Measurements from ENCODE around the gene SMPX. TPM values are rescaled to one million over a fixed set of nuclear protein-coding genes. Genes with fewer than 3 reads are reported as not detected.
"Not testable (repeated sequence)": the region's sequence is repeated elsewhere in the genome, so short reads cannot be mapped to it uniquely, and the experiment has no call there.

Gene SMPX
- total RNA-seq: not detected

DNA sequence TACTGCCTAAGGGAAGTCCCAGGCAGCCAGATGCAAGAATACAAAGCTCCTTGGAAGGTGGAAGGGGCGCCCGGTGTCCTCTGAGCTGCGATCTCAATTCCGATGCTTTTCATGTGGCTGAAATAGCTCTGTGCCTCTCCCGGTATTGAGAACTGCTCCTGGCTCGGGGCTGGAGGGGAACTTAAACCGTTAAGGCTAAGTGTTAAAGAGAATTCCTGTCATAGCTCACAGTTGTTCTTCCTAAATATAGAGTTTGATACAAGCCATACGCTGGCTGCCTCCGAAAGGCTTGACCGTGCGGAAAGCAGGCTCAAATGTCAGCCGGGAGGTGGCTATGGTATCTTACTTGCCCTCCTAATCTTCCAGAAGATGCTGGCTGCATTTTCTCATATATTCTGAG lies at the start of gene SMPX:
SMPX (minus strand) TSS at position 157 of the 400 bp plus-strand sequence. CDS start 3,826 bp downstream, outside the sequence.
- Mint-ChIP-seq H3K9me3 (no peaks in the 10 kb centered on the region), H3K36me3 (no peaks in the 10 kb centered on the region), H3K27ac (no peak within 1 kb of the TSS)
- ATAC-seq (no peak), DNase-seq (ENCODE audit: low spot score in 2 of 2) (no peak)

- DNase-seq (ENCODE audit: low spot score in 2 of 2) (no peak), ATAC-seq (no peak)
- H3K27ac Mint-ChIP-seq: no peak overlapping the region
- H3K36me3 Mint-ChIP-seq: no peaks in the 10 kb centered on the region
- no peaks in the 10 kb centered on the region for H3K9me3 Mint-ChIP-seq
Observed at GRCh38 chrX:21806691-21807090, 48.8 kb upstream of the SMPX start.

DNA sequence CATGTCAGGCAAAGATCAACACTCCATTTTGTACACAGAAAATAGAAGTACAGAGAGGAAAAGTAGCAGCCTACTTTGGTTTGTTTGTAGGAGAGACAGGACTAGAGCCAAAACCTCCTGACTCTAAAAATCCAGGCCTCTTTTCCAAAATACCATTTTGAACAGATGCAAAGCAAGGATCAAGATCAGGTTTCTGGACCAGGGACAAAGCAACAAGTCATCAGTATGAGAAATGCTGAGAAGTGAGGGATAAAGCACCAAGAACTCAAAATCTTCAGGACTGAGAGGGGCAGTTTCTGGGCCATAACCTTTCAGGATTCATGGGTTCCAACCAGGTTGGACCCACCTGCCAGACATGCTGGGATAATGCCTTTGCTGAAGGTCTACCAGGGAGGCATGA lies 44.9 kb upstream of the SMPX start:
- Mint-ChIP-seq H3K9me3 (no peaks in the 10 kb centered on the region), H3K27ac (no peak overlapping the region), H3K36me3 (no peaks in the 10 kb centered on the region)
- DNase-seq (ENCODE audit: low spot score in 2 of 2) (no peak), ATAC-seq (no peak)

GRCh38 chrX:21802054-21802670 lies 44.2 kb upstream of the SMPX start:
- DNase-seq (ENCODE audit: low spot score in 2 of 2) (no peak), ATAC-seq (no peak)
- no peaks in the 10 kb centered on the region for H3K9me3 Mint-ChIP-seq
- no peak overlapping the region for H3K27ac Mint-ChIP-seq
- no peaks in the 10 kb centered on the region for H3K36me3 Mint-ChIP-seq

DNA sequence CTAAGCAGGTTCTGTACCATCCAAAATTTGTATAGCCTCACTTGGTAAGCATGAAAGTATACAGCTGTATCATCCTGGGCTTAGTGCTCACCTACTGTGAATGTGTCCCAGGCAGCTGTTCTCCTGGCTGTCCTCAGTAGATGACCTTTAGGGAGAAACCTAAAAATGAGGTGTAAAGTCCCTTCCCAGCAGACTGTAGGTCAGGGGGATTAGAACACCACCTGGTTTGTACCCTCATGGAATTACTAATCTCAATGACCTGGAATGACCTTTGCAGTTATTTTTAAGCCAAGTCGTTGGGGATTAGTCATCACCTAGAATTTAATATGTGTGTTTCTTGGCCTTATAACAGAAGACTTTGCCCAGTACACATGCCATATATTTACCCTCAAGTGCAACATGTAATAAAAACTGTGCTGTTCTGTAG lies 42.4 kb upstream of the SMPX start:
- Mint-ChIP-seq H3K36me3 (no peaks in the 10 kb centered on the region), H3K9me3 (no peaks in the 10 kb centered on the region), H3K27ac (no peak overlapping the region)
- ATAC-seq: peak in 1 of 2 donors; percentile 45
- no peak for DNase-seq (ENCODE audit: low spot score in 2 of 2)

- H3K9me3 Mint-ChIP-seq: no peaks in the 10 kb centered on the region
- H3K27ac Mint-ChIP-seq: no peak overlapping the region
- no peaks in the 10 kb centered on the region for H3K36me3 Mint-ChIP-seq
- ATAC-seq: no peak
- DNase-seq (ENCODE audit: low spot score in 2 of 2): no peak
Observed at GRCh38 chrX:21799767-21800166, 41.9 kb upstream of the SMPX start.

DNA sequence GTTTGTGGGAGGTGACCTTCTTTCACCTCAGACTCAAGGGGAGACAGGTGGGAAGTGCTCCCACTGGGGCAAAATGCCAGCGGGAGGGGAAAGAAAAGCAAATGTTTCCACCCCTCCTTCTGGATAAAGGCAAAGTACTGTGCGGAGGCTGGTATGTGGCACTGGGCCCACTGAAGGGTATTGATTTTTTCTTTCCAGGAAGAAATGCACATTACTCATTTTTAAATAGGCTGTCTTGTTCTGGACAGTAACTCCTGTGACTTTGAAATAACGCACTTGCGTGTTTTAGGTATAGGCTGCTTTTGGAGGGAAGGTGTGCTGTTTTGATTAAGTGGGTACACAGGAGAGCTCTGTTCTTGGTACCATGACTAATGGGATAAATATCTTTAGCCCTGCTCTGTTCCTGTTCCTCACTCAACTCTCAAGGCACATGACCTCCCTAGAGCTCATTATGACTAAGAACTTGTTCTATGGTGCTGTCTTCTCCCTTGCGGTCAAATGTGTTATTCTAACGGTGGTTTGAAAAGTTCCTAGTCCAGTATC lies 40.8 kb upstream of the SMPX start:
- ATAC-seq (no peak), DNase-seq (ENCODE audit: low spot score in 2 of 2) (no peak)
- Mint-ChIP-seq H3K27ac (no peak overlapping the region), H3K36me3 (no peaks in the 10 kb centered on the region), H3K9me3 (no peaks in the 10 kb centered on the region)

- ATAC-seq (no peak), DNase-seq (ENCODE audit: low spot score in 2 of 2) (no peak)
- H3K9me3 Mint-ChIP-seq: no peaks in the 10 kb centered on the region
- no peak overlapping the region for H3K27ac Mint-ChIP-seq
- H3K36me3 Mint-ChIP-seq: no peaks in the 10 kb centered on the region
Observed at GRCh38 chrX:21781976-21782375, 24.1 kb upstream of the SMPX start.

- ATAC-seq: peak in 1 of 2 donors; percentile 37
- no peak for DNase-seq (ENCODE audit: low spot score in 2 of 2)
- Mint-ChIP-seq H3K27ac (no peak overlapping the region), H3K36me3 (no peaks in the 10 kb centered on the region), H3K9me3 (no peaks in the 10 kb centered on the region)
Observed at GRCh38 chrX:21781525-21781924, 23.6 kb upstream of the SMPX start.

DNA sequence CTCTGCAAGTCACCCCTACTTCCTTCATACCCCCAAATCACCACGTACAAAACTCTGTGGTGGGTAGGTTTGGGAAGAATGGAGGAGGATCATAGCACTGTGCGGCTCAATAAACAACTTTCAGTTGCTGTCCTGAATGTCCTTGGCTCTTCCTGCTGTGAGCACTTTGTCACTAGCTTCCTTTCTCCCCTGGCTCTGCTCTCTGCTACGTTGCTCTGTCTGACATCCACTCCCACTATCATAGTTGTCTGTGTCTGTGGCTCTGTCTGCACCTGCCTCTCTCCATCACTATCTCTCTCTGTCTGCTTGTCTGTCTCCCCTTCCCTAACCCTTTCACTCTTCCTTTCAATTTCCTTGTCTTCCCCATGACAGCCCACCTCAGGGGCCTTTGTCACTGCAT lies 21.2 kb upstream of the SMPX start:
- no peak overlapping the region for H3K27ac Mint-ChIP-seq
- H3K36me3 Mint-ChIP-seq: no peaks in the 10 kb centered on the region
- no peaks in the 10 kb centered on the region for H3K9me3 Mint-ChIP-seq
- DNase-seq (ENCODE audit: low spot score in 2 of 2): no peak
- no peak for ATAC-seq

- no peak for DNase-seq (ENCODE audit: low spot score in 2 of 2)
- Mint-ChIP-seq H3K9me3 (peaks cover 0 to under 1% of the 10 kb centered on the region in 2 donors), H3K36me3 (no peaks in the 10 kb centered on the region), H3K27ac (no peak overlapping the region)
- no peak for ATAC-seq
Observed at GRCh38 chrX:21778236-21778635, 20.3 kb upstream of the SMPX start.

DNA sequence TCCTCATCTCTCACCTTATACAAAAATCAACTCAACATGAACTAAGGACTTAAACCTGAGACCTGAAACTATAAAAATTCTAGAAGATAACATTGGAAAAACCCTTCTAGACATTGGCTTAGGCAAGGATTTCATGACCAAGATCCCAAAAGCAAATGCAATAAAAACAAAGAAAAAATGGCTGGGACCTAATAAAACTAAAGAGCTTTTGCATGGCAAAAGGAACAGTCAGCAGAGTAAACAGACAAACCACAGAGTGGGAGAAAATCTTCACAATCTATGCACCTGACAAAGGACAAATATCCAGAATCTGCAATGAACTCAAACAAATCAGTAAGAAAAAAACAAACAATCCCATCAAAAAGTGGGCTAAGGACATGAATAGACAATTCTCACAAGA lies 17.2 kb upstream of the SMPX start:
- not testable (repeated sequence) for H3K9me3 Mint-ChIP-seq; H3K27ac Mint-ChIP-seq; ATAC-seq; DNase-seq (ENCODE audit: low spot score in 2 of 2); H3K36me3 Mint-ChIP-seq

- not testable (repeated sequence) for ATAC-seq; DNase-seq (ENCODE audit: low spot score in 2 of 2); H3K9me3 Mint-ChIP-seq; H3K36me3 Mint-ChIP-seq
- peak overlapping the region in 1 of 2 donors; percentile 25 for H3K27ac Mint-ChIP-seq
Observed at GRCh38 chrX:21773036-21773435, 15.1 kb upstream of the SMPX start.

DNA sequence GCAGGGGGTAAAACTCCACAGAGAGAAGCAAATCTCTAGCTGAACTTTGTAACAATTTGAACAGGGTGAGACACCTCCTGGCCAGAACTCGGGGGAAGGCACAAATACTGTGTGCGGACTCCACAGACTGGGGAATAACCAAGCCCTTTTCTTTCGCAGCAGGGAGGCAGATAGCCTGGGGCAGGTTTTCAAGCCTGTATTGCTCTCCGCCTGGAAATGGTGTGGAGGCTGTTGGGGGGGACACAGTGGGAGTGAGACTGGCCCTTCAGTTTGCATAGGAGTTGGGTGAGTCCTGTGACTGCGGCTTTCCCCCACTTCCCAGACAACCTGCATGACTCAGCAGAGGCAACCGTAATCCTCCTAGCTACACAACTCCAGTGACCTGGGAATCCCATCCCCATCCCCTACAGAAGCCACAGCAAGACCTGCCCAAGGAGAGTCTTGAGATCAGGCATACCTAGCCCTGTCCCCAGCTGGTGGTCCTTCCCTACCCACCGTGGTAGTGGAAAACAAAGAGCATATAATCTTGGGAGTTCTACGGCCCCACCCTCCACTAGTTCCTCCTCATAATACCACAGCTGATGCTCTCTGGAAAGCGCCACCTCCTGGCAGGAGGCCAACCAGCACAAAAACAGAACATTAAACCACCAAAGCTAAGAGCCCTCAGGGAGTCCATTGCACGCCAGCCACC lies 12.9 kb upstream of the SMPX start:
- DNase-seq (ENCODE audit: low spot score in 2 of 2) (no peak), ATAC-seq (no peak)
- H3K36me3 Mint-ChIP-seq: peaks cover 0 to 4% of the 10 kb centered on the region in 2 donors
- peaks cover 4 to 6% of the 10 kb centered on the region in 2 donors for H3K9me3 Mint-ChIP-seq
- H3K27ac Mint-ChIP-seq: no peak overlapping the region

- peaks cover 0 to 6% of the 10 kb centered on the region in 2 donors for H3K9me3 Mint-ChIP-seq
- ATAC-seq (no peak), DNase-seq (ENCODE audit: low spot score in 2 of 2) (no peak)
- H3K27ac Mint-ChIP-seq: no peak overlapping the region
- no peaks in the 10 kb centered on the region for H3K36me3 Mint-ChIP-seq
Observed at GRCh38 chrX:21766101-21766500, 8.2 kb upstream of the SMPX start.

- DNase-seq (ENCODE audit: low spot score in 2 of 2) (no peak), ATAC-seq (no peak)
- Mint-ChIP-seq H3K36me3 (no peaks in the 10 kb centered on the region), H3K27ac (no peak overlapping the region), H3K9me3 (peaks cover 0 to 6% of the 10 kb centered on the region in 2 donors)
Observed at GRCh38 chrX:21764008-21764407, 6.1 kb upstream of the SMPX start.

- no peak overlapping the region for H3K27ac Mint-ChIP-seq
Observed at GRCh38 chrX:21758488-21758887, 572 bp upstream of the SMPX start.

More at GRCh38 chrX:21758488-21758887, 572 bp upstream of the SMPX start:
- Mint-ChIP-seq H3K36me3 (no peaks in the 10 kb centered on the region), H3K9me3 (no peaks in the 10 kb centered on the region)
- DNase-seq (ENCODE audit: low spot score in 2 of 2) (no peak), ATAC-seq (no peak)

Data from activated naive CD4-positive, alpha-beta T cell treated with anti-CD3 and anti-CD28 coated beads, Interleukin-2, amount 50 U/mL, for 72 hours (primary cell).